Measurements from ENCODE around the gene TMEM86A.

DNA sequence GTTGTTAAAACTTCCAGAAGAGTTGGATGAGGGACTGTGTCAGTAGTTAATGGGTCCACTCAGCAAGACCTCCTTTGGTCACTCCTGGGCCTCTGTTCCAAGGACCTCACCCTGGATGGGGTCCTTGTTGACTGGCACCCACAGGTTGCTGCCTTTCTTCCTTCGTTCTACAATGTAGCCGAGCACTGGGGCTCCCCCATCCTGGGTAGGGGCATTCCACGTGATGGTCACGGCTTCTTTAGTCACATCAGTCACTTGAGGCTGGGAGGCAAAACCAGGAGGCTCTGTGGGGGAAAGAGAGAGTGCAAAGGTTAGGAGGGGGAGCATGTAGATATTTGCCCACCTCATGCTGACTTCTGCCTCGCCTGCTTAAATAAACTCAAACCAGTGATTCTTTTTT, 12.0 kb downstream of the TMEM86A start:
- no peak for TF ChIP-seq SIN3A (IDR thresholded peaks at IDR 0.05; ENCODE audit: borderline replicate concordance, low read depth, low read length)
- no peak for TF ChIP-seq FOSL2 (IDR thresholded peaks at IDR 0.05; ENCODE audit: borderline replicate concordance, low read depth)
- TF ChIP-seq, protein P1, sequence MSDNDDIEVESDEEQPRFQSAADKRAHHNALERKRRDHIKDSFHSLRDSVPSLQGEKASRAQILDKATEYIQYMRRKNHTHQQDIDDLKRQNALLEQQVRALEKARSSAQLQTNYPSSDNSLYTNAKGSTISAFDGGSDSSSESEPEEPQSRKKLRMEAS (IDR thresholded peaks at IDR 0.05; ENCODE audit: low read depth): no peak
- TF ChIP-seq, protein P2, sequence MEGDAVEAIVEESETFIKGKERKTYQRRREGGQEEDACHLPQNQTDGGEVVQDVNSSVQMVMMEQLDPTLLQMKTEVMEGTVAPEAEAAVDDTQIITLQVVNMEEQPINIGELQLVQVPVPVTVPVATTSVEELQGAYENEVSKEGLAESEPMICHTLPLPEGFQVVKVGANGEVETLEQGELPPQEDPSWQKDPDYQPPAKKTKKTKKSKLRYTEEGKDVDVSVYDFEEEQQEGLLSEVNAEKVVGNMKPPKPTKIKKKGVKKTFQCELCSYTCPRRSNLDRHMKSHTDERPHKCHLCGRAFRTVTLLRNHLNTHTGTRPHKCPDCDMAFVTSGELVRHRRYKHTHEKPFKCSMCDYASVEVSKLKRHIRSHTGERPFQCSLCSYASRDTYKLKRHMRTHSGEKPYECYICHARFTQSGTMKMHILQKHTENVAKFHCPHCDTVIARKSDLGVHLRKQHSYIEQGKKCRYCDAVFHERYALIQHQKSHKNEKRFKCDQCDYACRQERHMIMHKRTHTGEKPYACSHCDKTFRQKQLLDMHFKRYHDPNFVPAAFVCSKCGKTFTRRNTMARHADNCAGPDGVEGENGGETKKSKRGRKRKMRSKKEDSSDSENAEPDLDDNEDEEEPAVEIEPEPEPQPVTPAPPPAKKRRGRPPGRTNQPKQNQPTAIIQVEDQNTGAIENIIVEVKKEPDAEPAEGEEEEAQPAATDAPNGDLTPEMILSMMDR (IDR thresholded peaks at IDR 0.05): no peak
- TF ChIP-seq GABPA (IDR thresholded peaks at IDR 0.05; ENCODE audit: low read depth): no peak
- TF ChIP-seq YY1 (IDR thresholded peaks at IDR 0.05; ENCODE audit: low read depth): no peak
- no peak for TF ChIP-seq POLR2AphosphoS5 (IDR thresholded peaks at IDR 0.05; ENCODE audit: low read depth, low read length)
- TF ChIP-seq, protein P3, sequence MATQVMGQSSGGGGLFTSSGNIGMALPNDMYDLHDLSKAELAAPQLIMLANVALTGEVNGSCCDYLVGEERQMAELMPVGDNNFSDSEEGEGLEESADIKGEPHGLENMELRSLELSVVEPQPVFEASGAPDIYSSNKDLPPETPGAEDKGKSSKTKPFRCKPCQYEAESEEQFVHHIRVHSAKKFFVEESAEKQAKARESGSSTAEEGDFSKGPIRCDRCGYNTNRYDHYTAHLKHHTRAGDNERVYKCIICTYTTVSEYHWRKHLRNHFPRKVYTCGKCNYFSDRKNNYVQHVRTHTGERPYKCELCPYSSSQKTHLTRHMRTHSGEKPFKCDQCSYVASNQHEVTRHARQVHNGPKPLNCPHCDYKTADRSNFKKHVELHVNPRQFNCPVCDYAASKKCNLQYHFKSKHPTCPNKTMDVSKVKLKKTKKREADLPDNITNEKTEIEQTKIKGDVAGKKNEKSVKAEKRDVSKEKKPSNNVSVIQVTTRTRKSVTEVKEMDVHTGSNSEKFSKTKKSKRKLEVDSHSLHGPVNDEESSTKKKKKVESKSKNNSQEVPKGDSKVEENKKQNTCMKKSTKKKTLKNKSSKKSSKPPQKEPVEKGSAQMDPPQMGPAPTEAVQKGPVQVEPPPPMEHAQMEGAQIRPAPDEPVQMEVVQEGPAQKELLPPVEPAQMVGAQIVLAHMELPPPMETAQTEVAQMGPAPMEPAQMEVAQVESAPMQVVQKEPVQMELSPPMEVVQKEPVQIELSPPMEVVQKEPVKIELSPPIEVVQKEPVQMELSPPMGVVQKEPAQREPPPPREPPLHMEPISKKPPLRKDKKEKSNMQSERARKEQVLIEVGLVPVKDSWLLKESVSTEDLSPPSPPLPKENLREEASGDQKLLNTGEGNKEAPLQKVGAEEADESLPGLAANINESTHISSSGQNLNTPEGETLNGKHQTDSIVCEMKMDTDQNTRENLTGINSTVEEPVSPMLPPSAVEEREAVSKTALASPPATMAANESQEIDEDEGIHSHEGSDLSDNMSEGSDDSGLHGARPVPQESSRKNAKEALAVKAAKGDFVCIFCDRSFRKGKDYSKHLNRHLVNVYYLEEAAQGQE (IDR thresholded peaks at IDR 0.05; ENCODE audit: low read depth, low read length): no peak
- no peak for TF ChIP-seq CHD2 (IDR thresholded peaks at IDR 0.05; ENCODE audit: low read length, partially characterized antibody)
- TF ChIP-seq EZH2phosphoT487 (IDR thresholded peaks at IDR 0.05; ENCODE audit: borderline replicate concordance, low read depth): no peak
